HepG2 (cell line): ENCODE results near the gene POFUT2. TPM values are rescaled to one million over a fixed set of nuclear protein-coding genes. Genes with fewer than 3 reads are reported as not detected.

ENCODE experiments used
- BCL6 ChIP-seq: IDR thresholded peaks from 2 replicates; pipeline ENCODE4 v1.6.1; 2016; ENCODE audit warnings: missing genetic modification reagents, missing compliant biosample characterization
- CEBPB ChIP-seq: IDR thresholded peaks from 2 replicates; pipeline ENCODE4 v1.6.1; 2011; ENCODE audit warnings: low read depth, low read length, improper control_type of control experiment, borderline replicate concordance
- ESRRA ChIP-seq: sonication (generic); formaldehyde crosslinking; IDR thresholded peaks from 2 replicates; pipeline ENCODE4 v1.5.1; 2020; ENCODE audit warnings: mild to moderate bottlenecking, low read depth, missing genetic modification reagents
- FOSL2 ChIP-seq: sonication (generic); formaldehyde crosslinking; IDR thresholded peaks from 2 replicates; pipeline ENCODE4 v1.4.0; 2020; ENCODE audit warnings: missing genetic modification reagents
- HNRNPLL ChIP-seq: fragments of 200-400 bp; formaldehyde crosslinking; IDR thresholded peaks from 2 replicates; pipeline ENCODE4 v1.6.1; 2017; ENCODE audit warnings: mild to moderate bottlenecking, low read depth, low read length; ENCODE audit not compliant: poor library complexity, severe bottlenecking
- KLF9 ChIP-seq: IDR thresholded peaks from 2 replicates; pipeline ENCODE4 v1.6.1; 2016; ENCODE audit warnings: low read depth
- MAFG ChIP-seq: sonication (generic); formaldehyde crosslinking; IDR thresholded peaks from 2 replicates; pipeline ENCODE4 v1.5.1; 2020; ENCODE audit warnings: mild to moderate bottlenecking, missing genetic modification reagents
- MTF1 ChIP-seq: sonication (generic); formaldehyde crosslinking; IDR thresholded peaks from 2 replicates; pipeline ENCODE4 v1.5.0; 2020; ENCODE audit warnings: missing genetic modification reagents
- NFKB2 ChIP-seq: sonication (generic); formaldehyde crosslinking; IDR thresholded peaks from 2 replicates; pipeline ENCODE4 v1.4.0; 2020; ENCODE audit warnings: missing genetic modification reagents, borderline replicate concordance
- NFYC ChIP-seq: IDR thresholded peaks from 2 replicates; pipeline ENCODE4 v1.6.1; 2016; ENCODE audit warnings: missing genetic modification reagents, missing compliant biosample characterization
- SIN3A ChIP-seq: IDR thresholded peaks from 2 replicates; pipeline ENCODE4 v1.6.1; 2011; ENCODE audit warnings: low read depth, mild to moderate bottlenecking, control low read depth, low read length, borderline replicate concordance
- SP140L ChIP-seq: sonication (generic); formaldehyde crosslinking; IDR thresholded peaks from 2 replicates; pipeline ENCODE4 v1.4.0; 2020; ENCODE audit warnings: missing genetic modification reagents, borderline replicate concordance
- TEAD3 ChIP-seq: optimal IDR thresholded peaks from 2 replicates; pipeline ENCODE3; 2016; ENCODE audit warnings: borderline replicate concordance
- ZBTB1 ChIP-seq: sonication (generic); formaldehyde crosslinking; IDR thresholded peaks from 2 replicates; pipeline ENCODE4 v1.4.0; 2020; ENCODE audit warnings: missing genetic modification reagents, borderline replicate concordance
- ZNF253 ChIP-seq: sonication (generic); formaldehyde crosslinking; IDR thresholded peaks from 2 replicates; pipeline ENCODE4 v1.8.0; 2022; ENCODE audit warnings: mild to moderate bottlenecking, missing genetic modification reagents, borderline replicate concordance
- ZNF260 ChIP-seq: sonication (generic); formaldehyde crosslinking; IDR thresholded peaks from 2 replicates; pipeline ENCODE4 v1.4.0; 2020; ENCODE audit warnings: missing genetic modification reagents, low read depth, mild to moderate bottlenecking, borderline replicate concordance
- ZNF430 ChIP-seq: sonication (generic); formaldehyde crosslinking; IDR thresholded peaks from 2 replicates; pipeline ENCODE4 v1.9.0; 2021; ENCODE audit warnings: mild to moderate bottlenecking, missing genetic modification reagents
- ZNF441 ChIP-seq: sonication (generic); formaldehyde crosslinking; IDR thresholded peaks from 2 replicates; pipeline ENCODE4 v1.7.0; 2021; ENCODE audit warnings: missing genetic modification reagents, borderline replicate concordance
- ZNF598 ChIP-seq: sonication (generic); formaldehyde crosslinking; IDR thresholded peaks from 2 replicates; pipeline ENCODE4 v1.5.1; 2020; ENCODE audit warnings: mild to moderate bottlenecking, missing genetic modification reagents, borderline replicate concordance
- ZNF720 ChIP-seq: sonication (generic); formaldehyde crosslinking; IDR thresholded peaks from 2 replicates; pipeline ENCODE4 v1.4.0; 2020; ENCODE audit warnings: missing genetic modification reagents
- ZZZ3 ChIP-seq: sonication (generic); formaldehyde crosslinking; IDR thresholded peaks from 2 replicates; pipeline ENCODE4 v1.4.0; 2020; ENCODE audit warnings: missing genetic modification reagents, mild to moderate bottlenecking, borderline replicate concordance
- polyA plus RNA-seq, 8 experiments: library from polyadenylated mRNA; depleted of rRNA in 3 of 8; stranded (reverse) in 7 of 8; unstranded in 1 of 8; fragments of >200 nt; fragmentation: Illumina TruSeq in 4 of 8; extraction: Trizol in 4 of 8; gene quantifications; 2 replicates each; pipeline versions ENCODE4 v1.2.1 to v1.2.3, GENCODE V29; 2011 to 2016; ENCODE audit warnings: low read depth in 4 of 8, missing spikeins in 1 of 8, mixed read lengths in 1 of 8; ENCODE audit not compliant: insufficient read depth in 1 of 8
- total RNA-seq, 5 experiments: library from RNA; depleted of rRNA; stranded (reverse); fragments of >200 nt; fragmentation: Illumina TruSeq; extraction: Trizol; gene quantifications; 2 replicates each; pipeline ENCODE4 v1.2.3, GENCODE V29; 2016; ENCODE audit warnings: low read depth in 1 of 5
- TF ChIP-seq, protein P1 (sequence below): sonication (generic); formaldehyde crosslinking; IDR thresholded peaks from 2 replicates; pipeline ENCODE4 v1.5.1; 2020; ENCODE audit warnings: mild to moderate bottlenecking, missing genetic modification reagents, moderate library complexity
- TF ChIP-seq, protein P2 (sequence below): IDR thresholded peaks from 2 replicates; pipeline ENCODE4 v1.6.1; 2016; ENCODE audit warnings: mild to moderate bottlenecking
- TF ChIP-seq, protein P3 (sequence below): sonication (generic); formaldehyde crosslinking; IDR thresholded peaks from 2 replicates; pipeline ENCODE4 v1.5.0; 2020; ENCODE audit warnings: mild to moderate bottlenecking, low read depth, missing genetic modification reagents, borderline replicate concordance
- TF ChIP-seq, protein P4 (sequence below): sonication (generic); formaldehyde crosslinking; IDR thresholded peaks from 2 replicates; pipeline ENCODE4 v1.4.0; 2020; ENCODE audit warnings: low read depth, mild to moderate bottlenecking, missing genetic modification reagents
- TF ChIP-seq, protein P5 (sequence below): sonication (generic); formaldehyde crosslinking; IDR thresholded peaks from 2 replicates; pipeline ENCODE4 v1.4.0; 2020; ENCODE audit warnings: missing genetic modification reagents

The POFUT2 gene
- total and polyA plus RNA-seq, 2 of the 13 experiments (the other 11 are each of a cell fraction or from before 2014, with no cell fraction given), result 22.8 to 24.0 TPM

DNA sequence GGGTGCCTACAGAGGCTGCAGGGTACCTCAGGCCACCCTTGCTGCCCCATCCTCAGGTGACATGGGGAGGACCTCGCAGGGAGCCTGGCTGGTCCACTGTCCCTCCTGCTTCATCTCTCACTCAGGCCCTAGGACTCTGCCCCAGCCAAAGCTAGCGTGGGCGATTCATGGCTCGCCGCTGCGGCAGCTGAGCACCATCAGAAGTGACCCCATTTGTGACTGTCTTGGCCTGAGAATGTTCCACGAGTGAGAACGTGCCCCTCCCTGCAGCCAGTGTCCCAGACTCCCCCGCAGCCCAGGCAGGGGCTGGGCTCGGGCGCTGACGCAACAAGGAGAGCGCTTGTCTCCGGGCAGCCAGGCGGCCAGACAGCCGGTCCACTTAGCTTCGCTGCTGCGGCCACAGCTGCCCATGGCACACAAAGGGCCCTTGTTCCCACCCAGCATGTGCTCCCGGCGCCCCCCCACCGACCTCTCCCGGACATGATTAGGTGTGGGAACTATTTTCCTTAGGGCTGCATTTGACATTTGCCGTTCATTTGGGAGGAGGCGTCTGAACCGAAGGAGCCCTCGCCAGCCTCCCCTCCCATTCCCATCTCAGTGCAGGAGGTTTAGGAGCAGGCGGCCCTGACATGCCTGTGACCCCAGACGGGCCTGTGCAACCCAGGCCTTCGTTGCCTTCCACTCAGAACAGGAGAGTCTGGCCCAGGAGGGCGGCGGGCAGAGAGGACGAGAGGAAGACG lies 19.3 kb upstream of the POFUT2 start (continued):
- TF ChIP-seq SP140L (CRISPR knock-in tag) (no peak), HNRNPLL (peak; percentile 66), CEBPB (peak; percentile 86; the same call in 1 of the 2 replicates), NFKB2 (peak; percentile 77; the same call in 1 of the 2 replicates), ZNF260 (no peak), ZNF598 (CRISPR knock-in tag) (peak; percentile 70; the same call in 1 of the 2 replicates), ZNF253 (no peak), ZNF441 (no peak), ZZZ3 (0 out of 2 replicates have a peak, but pooled peaks have one; percentile 23), TEAD3 (CRISPR knock-in tag) (peak; percentile 62), MAFG (CRISPR knock-in tag) (no peak), ESRRA (0 out of 2 replicates have a peak, but pooled peaks have one; percentile 20), FOSL2 (peak; percentile 11), SIN3A (no peak), NFYC (CRISPR knock-in tag) (no peak), ZBTB1 (CRISPR knock-in tag) (no peak), KLF9 (CRISPR knock-in tag) (no peak), MTF1 (CRISPR knock-in tag) (no peak), ZNF430 (CRISPR knock-in tag) (0 out of 2 replicates have a peak, but pooled peaks have one; percentile 56), ZNF720 (CRISPR knock-in tag) (0 out of 2 replicates have a peak, but pooled peaks have one; percentile 13), BCL6 (peak; percentile 71; the same call in 1 of the 2 replicates)
- TF ChIP-seq, protein P1, sequence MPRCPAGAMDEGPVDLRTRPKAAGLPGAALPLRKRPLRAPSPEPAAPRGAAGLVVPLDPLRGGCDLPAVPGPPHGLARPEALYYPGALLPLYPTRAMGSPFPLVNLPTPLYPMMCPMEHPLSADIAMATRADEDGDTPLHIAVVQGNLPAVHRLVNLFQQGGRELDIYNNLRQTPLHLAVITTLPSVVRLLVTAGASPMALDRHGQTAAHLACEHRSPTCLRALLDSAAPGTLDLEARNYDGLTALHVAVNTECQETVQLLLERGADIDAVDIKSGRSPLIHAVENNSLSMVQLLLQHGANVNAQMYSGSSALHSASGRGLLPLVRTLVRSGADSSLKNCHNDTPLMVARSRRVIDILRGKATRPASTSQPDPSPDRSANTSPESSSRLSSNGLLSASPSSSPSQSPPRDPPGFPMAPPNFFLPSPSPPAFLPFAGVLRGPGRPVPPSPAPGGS, result peak; percentile 82; the same call in 1 of the 2 replicates
- TF ChIP-seq, protein P2, sequence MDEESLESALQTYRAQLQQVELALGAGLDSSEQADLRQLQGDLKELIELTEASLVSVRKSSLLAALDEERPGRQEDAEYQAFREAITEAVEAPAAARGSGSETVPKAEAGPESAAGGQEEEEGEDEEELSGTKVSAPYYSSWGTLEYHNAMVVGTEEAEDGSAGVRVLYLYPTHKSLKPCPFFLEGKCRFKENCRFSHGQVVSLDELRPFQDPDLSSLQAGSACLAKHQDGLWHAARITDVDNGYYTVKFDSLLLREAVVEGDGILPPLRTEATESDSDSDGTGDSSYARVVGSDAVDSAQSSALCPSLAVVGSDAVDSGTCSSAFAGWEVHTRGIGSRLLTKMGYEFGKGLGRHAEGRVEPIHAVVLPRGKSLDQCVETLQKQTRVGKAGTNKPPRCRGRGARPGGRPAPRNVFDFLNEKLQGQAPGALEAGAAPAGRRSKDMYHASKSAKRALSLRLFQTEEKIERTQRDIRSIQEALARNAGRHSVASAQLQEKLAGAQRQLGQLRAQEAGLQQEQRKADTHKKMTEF, result peak; percentile 82
- TF ChIP-seq, protein P3, sequence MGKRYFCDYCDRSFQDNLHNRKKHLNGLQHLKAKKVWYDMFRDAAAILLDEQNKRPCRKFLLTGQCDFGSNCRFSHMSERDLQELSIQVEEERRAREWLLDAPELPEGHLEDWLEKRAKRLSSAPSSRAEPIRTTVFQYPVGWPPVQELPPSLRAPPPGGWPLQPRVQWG (CRISPR knock-in tag), result no peak
- TF ChIP-seq, protein P4, sequence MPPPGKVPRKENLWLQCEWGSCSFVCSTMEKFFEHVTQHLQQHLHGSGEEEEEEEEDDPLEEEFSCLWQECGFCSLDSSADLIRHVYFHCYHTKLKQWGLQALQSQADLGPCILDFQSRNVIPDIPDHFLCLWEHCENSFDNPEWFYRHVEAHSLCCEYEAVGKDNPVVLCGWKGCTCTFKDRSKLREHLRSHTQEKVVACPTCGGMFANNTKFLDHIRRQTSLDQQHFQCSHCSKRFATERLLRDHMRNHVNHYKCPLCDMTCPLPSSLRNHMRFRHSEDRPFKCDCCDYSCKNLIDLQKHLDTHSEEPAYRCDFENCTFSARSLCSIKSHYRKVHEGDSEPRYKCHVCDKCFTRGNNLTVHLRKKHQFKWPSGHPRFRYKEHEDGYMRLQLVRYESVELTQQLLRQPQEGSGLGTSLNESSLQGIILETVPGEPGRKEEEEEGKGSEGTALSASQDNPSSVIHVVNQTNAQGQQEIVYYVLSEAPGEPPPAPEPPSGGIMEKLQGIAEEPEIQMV (CRISPR knock-in tag), result peak; percentile 41; the same call in 1 of the 2 replicates
- TF ChIP-seq, protein P5, sequence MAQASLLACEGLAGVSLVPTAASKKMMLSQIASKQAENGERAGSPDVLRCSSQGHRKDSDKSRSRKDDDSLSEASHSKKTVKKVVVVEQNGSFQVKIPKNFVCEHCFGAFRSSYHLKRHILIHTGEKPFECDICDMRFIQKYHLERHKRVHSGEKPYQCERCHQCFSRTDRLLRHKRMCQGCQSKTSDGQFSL (CRISPR knock-in tag), result peak; percentile 98
